GM12872 (cell line): ENCODE data around the gene TTBK2.

Experiments
- CTCF ChIP-seq: IDR thresholded peaks from 3 replicates; pipeline ENCODE4 v1.5.1; 2011; ENCODE audit warnings: low read depth, mild to moderate bottlenecking, low read length, moderate library complexity; ENCODE audit not compliant: insufficient read depth

Gene TTBK2

GRCh38 chr15:42720071-42720470, 200.5 kb downstream of the TTBK2 start:
- no peak for TF ChIP-seq CTCF

- TF ChIP-seq CTCF, result no peak
These were observed 201.5 kb downstream of the TTBK2 start for GRCh38 chr15:42719043-42719442.

- TF ChIP-seq CTCF, result no peak
These were observed 204.0 kb downstream of the TTBK2 start for GRCh38 chr15:42716626-42717025.

- no peak for TF ChIP-seq CTCF
These were observed 204.5 kb downstream of the TTBK2 start for GRCh38 chr15:42716125-42716524.

- TF ChIP-seq CTCF, result no peak
These were observed 208.0 kb downstream of the TTBK2 start for GRCh38 chr15:42712584-42712983.

- TF ChIP-seq CTCF, result no peak
These were observed 208.8 kb downstream of the TTBK2 start for GRCh38 chr15:42711746-42712145.

GRCh38 chr15:42710662-42711061, 209.9 kb downstream of the TTBK2 start:
- TF ChIP-seq CTCF, result no peak
